Endothelial cell of umbilical vein (primary cell): ENCODE measurements around the gene TRMT1. TPM values are rescaled to one million over a fixed set of nuclear protein-coding genes. Genes with fewer than 3 reads are reported as not detected.

Source experiments
- BruUV-seq: library from RNA; stranded (reverse); fragments of 400-500 nt; replicated peaks from 2 replicates; lab custom pipeline; 2021; lab: Mats Ljungman, UMichigan
- CTCF ChIA-PET: fragments of 300-600, 350-600 bp; sonication (Branson Sonifier 250); formaldehyde crosslinking; loops from one replicate; lab custom pipeline; 2021; ENCODE audit warnings: antibody characterized with exemption, inconsistent platforms; lab: Charles Lee
- POLR2A ChIA-PET: fragments of 300-600, 350-600 bp; sonication (Branson Sonifier 250); formaldehyde crosslinking; loops from one replicate; lab custom pipeline; 2021; ENCODE audit warnings: antibody characterized with exemption, inconsistent platforms; lab: Charles Lee
- DNase-seq: peaks from one replicate; pipeline ENCODE4 v3.0.0-alpha.2; 2011; ENCODE audit warnings: low read depth, low spot score
- FAIRE-seq: peaks from 2 replicates; lab custom pipeline; 2011; peaks lifted over from hg19 to GRCh38; lab: Jason Lieb, UNC
- H2AFZ ChIP-seq: 2 replicates; pipeline ENCODE4 v1.6.0; 2012; ENCODE audit warnings: low read depth, low read length, control low read depth, inconsistent platforms
- H3K27ac ChIP-seq: 2 replicates; pipeline ENCODE4 v1.5.1; 2011; ENCODE audit warnings: low read depth, mild to moderate bottlenecking, control low read depth, low read length, moderate library complexity; ENCODE audit not compliant: insufficient read depth
- H3K27me3 ChIP-seq, 2 experiments: 2 replicates each; pipeline versions ENCODE4 v1.6.0 to v1.6.1; 2011; ENCODE audit warnings: low read length in 2 of 2, mixed read lengths in 1 of 2; ENCODE audit not compliant: control insufficient read depth in 2 of 2, insufficient read depth in 2 of 2
- H3K36me3 ChIP-seq, 2 experiments: 2 replicates in 1 of 2; 3 replicates in 1 of 2; pipeline ENCODE4 v1.5.1; 2011; ENCODE audit warnings: low read length in 2 of 2, mild to moderate bottlenecking in 1 of 2, moderate library complexity in 1 of 2; ENCODE audit not compliant: control insufficient read depth in 2 of 2, insufficient read depth in 2 of 2; ENCODE audit errors: extremely low read depth in 1 of 2
- H3K4me1 ChIP-seq: 3 replicates; pipeline ENCODE4 v1.5.1; 2011; ENCODE audit warnings: mild to moderate bottlenecking, low read length; ENCODE audit not compliant: control insufficient read depth, insufficient read depth; ENCODE audit errors: extremely low read depth
- H3K4me2 ChIP-seq: 2 replicates; pipeline ENCODE4 v1.6.1; 2011; ENCODE audit warnings: low read length, control low read depth, mixed read lengths; ENCODE audit not compliant: insufficient read depth
- H3K4me3 ChIP-seq, 3 experiments: fragments of 200-600 bp in 1 of 3; sonication (generic), shearing (Covaris generic) in 1 of 3; replicated peaks in 1 of 3; 2 replicates each; pipeline ENCODE4 v1.5.1; 2011 to 2016; ENCODE audit warnings: control low read depth in 3 of 3, low read length in 3 of 3, mild to moderate bottlenecking in 2 of 3, inconsistent platforms in 1 of 3, low read depth in 1 of 3, moderate library complexity in 1 of 3; ENCODE audit not compliant: insufficient read depth in 1 of 3
- H3K79me2 ChIP-seq: 2 replicates; pipeline ENCODE4 v1.6.0; 2012; ENCODE audit warnings: low read length, inconsistent platforms; ENCODE audit not compliant: control insufficient read depth, insufficient read depth
- H3K9ac ChIP-seq: replicated peaks from 2 replicates; pipeline ENCODE3; 2011; ENCODE audit warnings: low read length, control low read depth; ENCODE audit not compliant: insufficient read depth; ENCODE audit errors: extremely low read depth
- H3K9me1 ChIP-seq: replicated peaks from 3 replicates; pipeline ENCODE4 v1.6.0; 2011; ENCODE audit warnings: mild to moderate bottlenecking, low read length; ENCODE audit not compliant: control insufficient read depth, insufficient read depth; ENCODE audit errors: extremely low read depth
- H3K9me3 ChIP-seq: replicated peaks from 2 replicates; pipeline ENCODE4 v1.5.1; 2012; ENCODE audit warnings: low read length, inconsistent platforms; ENCODE audit not compliant: control insufficient read depth, insufficient read depth
- H4K20me1 ChIP-seq: replicated peaks from 2 replicates; pipeline ENCODE3; 2011; ENCODE audit warnings: mild to moderate bottlenecking, low read length; ENCODE audit not compliant: control insufficient read depth, insufficient read depth; ENCODE audit errors: extremely low read depth
- EZH2 ChIP-seq: IDR thresholded peaks from 2 replicates; pipeline ENCODE4 v1.6.1; 2012; ENCODE audit warnings: borderline replicate concordance, low read depth, mild to moderate bottlenecking, moderate library complexity, low read length, inconsistent platforms; ENCODE audit not compliant: severe bottlenecking
- JUN ChIP-seq: IDR thresholded peaks from 2 replicates; pipeline ENCODE4 v1.6.1; 2011; ENCODE audit warnings: borderline replicate concordance, low read depth; ENCODE audit not compliant: insufficient read length, insufficient read depth
- MYC ChIP-seq: IDR thresholded peaks from one replicate; pipeline ENCODE4 v1.6.1; 2011; ENCODE audit warnings: mild to moderate bottlenecking, low read depth, low read length
- POLR2AphosphoS5 ChIP-seq: IDR thresholded peaks from 2 replicates; pipeline ENCODE4 v1.6.1; 2012; ENCODE audit warnings: low read depth, mild to moderate bottlenecking, control low read depth, low read length, moderate library complexity; ENCODE audit not compliant: insufficient read depth
- dilution Hi-C: fragments of 300-500 bp; cut with MboI; formaldehyde crosslinking; loops from one replicate; pipeline ENCODE4 v1.15.0; 2019; ENCODE audit warnings: low sequenced_read_pairs; ENCODE audit not compliant: extremely low pct_ligation_motif_present
- intact Hi-C: fragments of 100-400 bp; cut with micrococcal nuclease; formaldehyde crosslinking; loops from one replicate; pipeline ENCODE4 v1.10.0; 2022
- polyA plus RNA-seq, 4 experiments: library from polyadenylated mRNA; depleted of rRNA in 3 of 4; stranded (reverse) in 3 of 4; unstranded in 1 of 4; fragments of >200 nt; gene quantifications; 2 replicates each; pipeline versions ENCODE4 v1.2.1 to v1.2.3, GENCODE V29; 2011 to 2012; ENCODE audit warnings: missing spikeins in 1 of 4
- total RNA-seq: library from RNA; stranded (reverse); gene quantifications from 2 replicates; pipeline ENCODE4 v1.2.3, GENCODE V29; 2021
- TF ChIP-seq, protein P1 (sequence below): IDR thresholded peaks from 2 replicates; pipeline ENCODE4 v1.6.1; 2011; ENCODE audit not compliant: insufficient read depth, insufficient read length
- TF ChIP-seq, protein P2 (sequence below), 2 donors: IDR thresholded peaks; 1 replicate in 1 of 2; 2 replicates in 1 of 2; pipeline ENCODE4 v1.5.1; 2011; ENCODE audit warnings: low read length in 2 of 2, mild to moderate bottlenecking in 2 of 2, moderate library complexity in 2 of 2, control low read depth in 1 of 2, inconsistent platforms in 1 of 2, low read depth in 1 of 2; ENCODE audit not compliant: insufficient read depth in 1 of 2; ENCODE audit errors: extremely low read depth in 1 of 2

Gene TRMT1
- total and polyA plus RNA-seq, 2 donors (not counting 3 experiments of a cell fraction or from before 2014, with no cell fraction given) = 46.3 to 53.0 TPM

DNA sequence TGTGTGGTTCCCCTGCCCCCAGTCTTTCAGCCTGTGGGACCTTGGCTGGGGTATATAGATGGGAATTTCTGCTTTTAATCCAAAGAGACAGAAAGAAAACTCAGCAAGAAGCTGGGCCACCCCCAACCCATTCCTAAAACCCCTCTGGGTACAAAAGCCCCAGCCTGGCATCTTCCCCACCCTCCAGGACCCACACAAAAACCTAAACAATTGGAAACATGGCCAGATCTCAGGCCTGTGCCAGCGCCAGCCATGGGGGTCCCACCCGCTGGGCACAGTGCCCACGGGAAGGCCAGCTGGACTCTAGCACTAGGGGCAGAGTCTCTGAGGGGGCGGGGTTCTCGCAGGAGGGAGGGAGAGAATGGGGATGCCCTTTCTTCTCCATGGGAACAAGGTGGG, 22.4 kb downstream of the TRMT1 start:
- H3K36me3 ChIP-seq = no peaks in the 10 kb centered on the region
- no TSS peak for BruUV-seq
- no peak overlapping the region for H3K4me3 ChIP-seq
- intact Hi-C loops (loop anchor here (1.0 to 5.0 kb wide), 5 partner anchors 42 to 129 kb away; no protein-coding TSS in a partner anchor), dilution Hi-C loops (no loop called here)
- no peaks in the 10 kb centered on the region for H3K9me1 ChIP-seq
- POLR2A ChIA-PET = interaction anchor here (0.7 to 2.1 kb wide), 6 partner anchors 10 to 129 kb away, joined by 3 to 6 read pairs (median 4); no protein-coding TSS in a partner anchor
- H3K4me2 ChIP-seq = no peak overlapping the region
- no peak overlapping the region for H3K9ac ChIP-seq
- TF ChIP-seq, protein P1, sequence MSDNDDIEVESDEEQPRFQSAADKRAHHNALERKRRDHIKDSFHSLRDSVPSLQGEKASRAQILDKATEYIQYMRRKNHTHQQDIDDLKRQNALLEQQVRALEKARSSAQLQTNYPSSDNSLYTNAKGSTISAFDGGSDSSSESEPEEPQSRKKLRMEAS = no peak
- TF ChIP-seq EZH2 (no peak), POLR2AphosphoS5 (no peak), JUN (no peak), MYC (no peak)
- TF ChIP-seq, protein P2, sequence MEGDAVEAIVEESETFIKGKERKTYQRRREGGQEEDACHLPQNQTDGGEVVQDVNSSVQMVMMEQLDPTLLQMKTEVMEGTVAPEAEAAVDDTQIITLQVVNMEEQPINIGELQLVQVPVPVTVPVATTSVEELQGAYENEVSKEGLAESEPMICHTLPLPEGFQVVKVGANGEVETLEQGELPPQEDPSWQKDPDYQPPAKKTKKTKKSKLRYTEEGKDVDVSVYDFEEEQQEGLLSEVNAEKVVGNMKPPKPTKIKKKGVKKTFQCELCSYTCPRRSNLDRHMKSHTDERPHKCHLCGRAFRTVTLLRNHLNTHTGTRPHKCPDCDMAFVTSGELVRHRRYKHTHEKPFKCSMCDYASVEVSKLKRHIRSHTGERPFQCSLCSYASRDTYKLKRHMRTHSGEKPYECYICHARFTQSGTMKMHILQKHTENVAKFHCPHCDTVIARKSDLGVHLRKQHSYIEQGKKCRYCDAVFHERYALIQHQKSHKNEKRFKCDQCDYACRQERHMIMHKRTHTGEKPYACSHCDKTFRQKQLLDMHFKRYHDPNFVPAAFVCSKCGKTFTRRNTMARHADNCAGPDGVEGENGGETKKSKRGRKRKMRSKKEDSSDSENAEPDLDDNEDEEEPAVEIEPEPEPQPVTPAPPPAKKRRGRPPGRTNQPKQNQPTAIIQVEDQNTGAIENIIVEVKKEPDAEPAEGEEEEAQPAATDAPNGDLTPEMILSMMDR (IDR thresholded peaks at IDR 0.05; ENCODE audit: extremely low read depth in 1 of 2, insufficient read depth in 1 of 2, low read depth in 1 of 2, low read length in 2 of 2) = no peak
- H3K4me1 ChIP-seq = peaks cover 37% of the 10 kb centered on the region
- DNase-seq (no peak), FAIRE-seq (peak; percentile 43)
- H4K20me1 ChIP-seq = no peaks in the 10 kb centered on the region
- H3K27me3 ChIP-seq = no peaks in the 10 kb centered on the region
- peaks cover 2% of the 10 kb centered on the region for H3K79me2 ChIP-seq
- H3K9me3 ChIP-seq = no peaks in the 10 kb centered on the region
- CTCF ChIA-PET = interaction anchor here (0.6 to 8.5 kb wide), 34 partner anchors 9 to 335 kb away, joined by 3 to 543 read pairs (median 6); partner anchors contain the start of genes DAND5, NACC1 and NFIX
- H3K27ac ChIP-seq = no peak overlapping the region
- H2AFZ ChIP-seq = no peak overlapping the region
